SK-N-SH (cell line): Measurements from ENCODE around the gene MRM2. TPM values are rescaled to one million over a fixed set of nuclear protein-coding genes. Genes with fewer than 3 reads are reported as not detected.
A peak's percentile ranks its signal among the peaks of the same experiment; 100 is the strongest.

Experiments used
- CTCF ChIA-PET: fragments of 300-600, 350-600 bp; formaldehyde crosslinking; extraction: SDS; loops from one replicate; lab custom pipeline; 2021; lab: Yijun Ruan, JAX
- POLR2A ChIA-PET: fragments of 350-600 bp; sonication (Branson Sonifier 250); formaldehyde crosslinking; extraction: SDS; loops from one replicate; lab custom pipeline; 2020; ENCODE audit warnings: antibody characterized with exemption, inconsistent platforms; lab: Yijun Ruan, JAX
- DNase-seq: peaks from one replicate; pipeline ENCODE4 v3.0.0; 2012
- H2AFZ ChIP-seq: fragments of 200-600 bp; sonication (generic); 2 replicates; pipeline ENCODE4 v1.8.1; 2016; ENCODE audit warnings: antibody characterized with exemption, mild to moderate bottlenecking, low read depth
- H3F3A ChIP-seq: fragments of 200-600 bp; sonication (generic); replicated peaks from 2 replicates; pipeline ENCODE3; 2016; ENCODE audit warnings: antibody characterized with exemption, mild to moderate bottlenecking; ENCODE audit not compliant: insufficient read depth
- H3K27ac ChIP-seq, 2 experiments: fragments of 200-500 bp in 1 of 2; fragments of 200-600 bp in 1 of 2; sonication (Bioruptor generic) in 1 of 2; sonication (generic), shearing (Covaris generic) in 1 of 2; 2 replicates each; pipeline versions ENCODE4 v1.5.1 to v1.6.1; 2014 to 2016; ENCODE audit warnings: low read depth in 2 of 2, inconsistent platforms in 1 of 2, low read length in 1 of 2, mild to moderate bottlenecking in 1 of 2, mixed read lengths in 1 of 2
- H3K27me3 ChIP-seq: fragments of 200-600 bp; sonication (generic), shearing (Covaris generic); 2 replicates; pipeline ENCODE4 v1.6.1; 2016; ENCODE audit warnings: mixed run types; ENCODE audit not compliant: insufficient read depth
- H3K36me3 ChIP-seq, 2 experiments: fragments of 200-500 bp in 1 of 2; fragments of 200-600 bp in 1 of 2; sonication (Bioruptor generic) in 1 of 2; sonication (generic) in 1 of 2; replicated peaks in 1 of 2; 2 replicates each; pipeline versions ENCODE3 to v1.5.1; 2014 to 2016; ENCODE audit warnings: low read length in 1 of 2, mild to moderate bottlenecking in 1 of 2; ENCODE audit not compliant: insufficient read depth in 2 of 2, control insufficient read depth in 1 of 2
- H3K4me1 ChIP-seq, 2 experiments: fragments of 200-500 bp in 1 of 2; fragments of 200-600 bp in 1 of 2; sonication (Bioruptor generic) in 1 of 2; sonication (generic), shearing (Covaris generic) in 1 of 2; 2 replicates each; pipeline versions ENCODE4 v1.5.1 to v1.6.1; 2014 to 2016; ENCODE audit warnings: low read depth in 1 of 2, low read length in 1 of 2, mixed run types in 1 of 2; ENCODE audit not compliant: insufficient read depth in 2 of 2, control insufficient read depth in 1 of 2
- H3K4me2 ChIP-seq: fragments of 200-600 bp; sonication (generic), shearing (Covaris generic); 2 replicates; pipeline ENCODE4 v1.6.1; 2017; ENCODE audit warnings: mixed run types
- H3K4me3 ChIP-seq, 2 experiments: fragments of 200-500 bp in 1 of 2; fragments of 200-600 bp in 1 of 2; sonication (Bioruptor generic) in 1 of 2; sonication (generic), shearing (Covaris generic) in 1 of 2; 2 replicates each; pipeline versions ENCODE4 v1.5.1 to v1.8.1; 2014 to 2016; ENCODE audit warnings: low read depth in 2 of 2, inconsistent platforms in 1 of 2, low read length in 1 of 2, mild to moderate bottlenecking in 1 of 2, mixed read lengths in 1 of 2, moderate library complexity in 1 of 2
- H3K79me2 ChIP-seq: fragments of 200-600 bp; sonication (generic); 2 replicates; pipeline ENCODE4 v1.8.1; 2017; ENCODE audit warnings: mild to moderate bottlenecking; ENCODE audit not compliant: insufficient read depth
- H3K9ac ChIP-seq: fragments of 200-600 bp; sonication (generic); 2 replicates; pipeline ENCODE4 v1.6.1; 2017; ENCODE audit warnings: mixed run types
- H3K9me2 ChIP-seq: fragments of 200-600 bp; sonication (generic); 2 replicates; pipeline ENCODE4 v1.6.1; 2017; ENCODE audit warnings: mixed run types
- H3K9me3 ChIP-seq: fragments of 200-600 bp; sonication (generic); 2 replicates; pipeline ENCODE4 v1.6.1; 2017; ENCODE audit warnings: mixed run types, mild to moderate bottlenecking, moderate library complexity
- H4K20me1 ChIP-seq: fragments of 200-600 bp; sonication (generic); 2 replicates; pipeline ENCODE4 v1.6.1; 2017; ENCODE audit warnings: mild to moderate bottlenecking, mixed run types; ENCODE audit not compliant: insufficient read depth
- CHD2 ChIP-seq: fragments of 150-350 bp; IDR thresholded peaks from 2 replicates; pipeline ENCODE4 v1.6.1; 2018; ENCODE audit warnings: low read length; ENCODE audit not compliant: partially characterized antibody
- EP300 ChIP-seq, 2 experiments: IDR thresholded peaks; 2 replicates each; pipeline versions ENCODE4 v1.4.0 to v1.6.1; 2012; ENCODE audit warnings: borderline replicate concordance in 1 of 2, low read depth in 1 of 2, low read length in 1 of 2
- FOXJ3 ChIP-seq: sonication (generic); formaldehyde crosslinking; IDR thresholded peaks from 2 replicates; pipeline ENCODE4 v1.5.1; 2020; ENCODE audit warnings: mild to moderate bottlenecking, missing genetic modification reagents
- FOXM1 ChIP-seq: IDR thresholded peaks from 2 replicates; pipeline ENCODE4 v1.4.0; 2012; ENCODE audit warnings: low read depth, mild to moderate bottlenecking
- GABPA ChIP-seq: IDR thresholded peaks from 2 replicates; pipeline ENCODE4 v1.4.0; 2012; ENCODE audit warnings: low read depth, mild to moderate bottlenecking
- GATA2 ChIP-seq: sonication (generic); formaldehyde crosslinking; IDR thresholded peaks from 2 replicates; pipeline ENCODE4 v1.5.0; 2020; ENCODE audit warnings: mild to moderate bottlenecking, missing genetic modification reagents
- IRF3 ChIP-seq: fragments of 150-350 bp; IDR thresholded peaks from 2 replicates; pipeline ENCODE4 v1.6.1; 2016; ENCODE audit warnings: mild to moderate bottlenecking, low read depth, low read length
- MXI1 ChIP-seq: IDR thresholded peaks from 2 replicates; pipeline ENCODE4 v1.6.1; 2012; ENCODE audit warnings: mild to moderate bottlenecking, low read depth, low read length, improper control_type of control experiment
- RAD21 ChIP-seq: IDR thresholded peaks from 2 replicates; pipeline ENCODE4 v1.6.1; 2012; ENCODE audit warnings: mild to moderate bottlenecking, low read length
- RCOR1 ChIP-seq: fragments of 150-350 bp; IDR thresholded peaks from 2 replicates; pipeline ENCODE4 v1.6.1; 2017; ENCODE audit warnings: antibody characterized with exemption, low read length
- REST ChIP-seq: IDR thresholded peaks from 2 replicates; pipeline ENCODE4 v1.6.1; 2012; ENCODE audit warnings: mild to moderate bottlenecking, low read depth, low read length, moderate library complexity
- RFX5 ChIP-seq: IDR thresholded peaks from 2 replicates; pipeline ENCODE4 v1.6.1; 2012; ENCODE audit warnings: mild to moderate bottlenecking, improper control_type of control experiment, low read length
- RXRA ChIP-seq: IDR thresholded peaks from 2 replicates; pipeline ENCODE4 v1.4.0; 2012; ENCODE audit warnings: low read depth, mild to moderate bottlenecking, borderline replicate concordance
- SMC3 ChIP-seq: IDR thresholded peaks from 2 replicates; pipeline ENCODE4 v1.6.1; 2012; ENCODE audit warnings: low read depth, low read length, improper control_type of control experiment
- TEAD4 ChIP-seq: IDR thresholded peaks from 2 replicates; pipeline ENCODE4 v1.4.0; 2012; ENCODE audit warnings: mild to moderate bottlenecking, borderline replicate concordance; ENCODE audit not compliant: insufficient read depth
- YY1 ChIP-seq: IDR thresholded peaks from 2 replicates; pipeline ENCODE4 v1.4.0; 2012; ENCODE audit warnings: low read depth, mild to moderate bottlenecking
- WGBS: methylation state at CpG from one replicate; pipeline ENCODE4 v1.1.6; 2017; ENCODE audit warnings: low lambda C conversion rate; 5-methylcytosine and 5-hydroxymethylcytosine counted together
- polyA plus RNA-seq, 3 experiments: library from polyadenylated mRNA; depleted of rRNA; stranded (reverse); fragments of >200 nt; gene quantifications; 2 replicates each; pipeline ENCODE4 v1.2.3, GENCODE V29; 2012
- TF ChIP-seq, protein P1 (sequence below): IDR thresholded peaks from 2 replicates; pipeline ENCODE4 v1.4.0; 2012; ENCODE audit warnings: low read depth, borderline replicate concordance
- TF ChIP-seq, protein P2 (sequence below): IDR thresholded peaks from 2 replicates; pipeline ENCODE4 v1.4.0; 2012; ENCODE audit warnings: low read depth, borderline replicate concordance

The MRM2 gene
- polyA plus RNA-seq, 1 of the 3 experiments (the other 2 are of a cell fraction) = 30.7 TPM

GRCh38 chr7:2195400-2196246 is 46.4 kb downstream of the MRM2 start:
- Histone ChIP-seq H3F3A (no peaks in the 10 kb centered on the region), H3K9me3 (peaks cover 6% of the 10 kb centered on the region; the same call in 1 of the 2 replicates), H3K27me3 (no peaks in the 10 kb centered on the region), H3K79me2 (no peaks in the 10 kb centered on the region), H2AFZ (no peak overlapping the region), H3K4me3 (peak overlapping the region in 1 of 2 experiments; percentile 7; a peak in 1 of 4 replicates), H4K20me1 (no peaks in the 10 kb centered on the region), H3K36me3 (peaks cover 23 to 39% of the 10 kb centered on the region in 2 experiments), H3K4me1 (peaks cover 0 to 15% of the 10 kb centered on the region in 2 experiments; a peak in 1 of 4 replicates), H3K4me2 (no peak overlapping the region), H3K9ac (no peak overlapping the region), H3K9me2 (no peaks in the 10 kb centered on the region), H3K27ac (no peak overlapping the region)
- ChIA-PET CTCF (interaction anchor here (0.9 to 4.0 kb wide), 10 partner anchors 7 to 617 kb away, joined by 3 to 24 read pairs (median 4); no protein-coding TSS in a partner anchor), POLR2A (no interaction called here)
- no peak for DNase-seq
- no peak for TF ChIP-seq RXRA
- TF ChIP-seq RFX5 = no peak
- no peak for TF ChIP-seq MXI1
- TF ChIP-seq TEAD4 = no peak
- TF ChIP-seq GABPA = no peak
- no peak for TF ChIP-seq GATA2 (CRISPR knock-in tag)
- TF ChIP-seq, protein P1, sequence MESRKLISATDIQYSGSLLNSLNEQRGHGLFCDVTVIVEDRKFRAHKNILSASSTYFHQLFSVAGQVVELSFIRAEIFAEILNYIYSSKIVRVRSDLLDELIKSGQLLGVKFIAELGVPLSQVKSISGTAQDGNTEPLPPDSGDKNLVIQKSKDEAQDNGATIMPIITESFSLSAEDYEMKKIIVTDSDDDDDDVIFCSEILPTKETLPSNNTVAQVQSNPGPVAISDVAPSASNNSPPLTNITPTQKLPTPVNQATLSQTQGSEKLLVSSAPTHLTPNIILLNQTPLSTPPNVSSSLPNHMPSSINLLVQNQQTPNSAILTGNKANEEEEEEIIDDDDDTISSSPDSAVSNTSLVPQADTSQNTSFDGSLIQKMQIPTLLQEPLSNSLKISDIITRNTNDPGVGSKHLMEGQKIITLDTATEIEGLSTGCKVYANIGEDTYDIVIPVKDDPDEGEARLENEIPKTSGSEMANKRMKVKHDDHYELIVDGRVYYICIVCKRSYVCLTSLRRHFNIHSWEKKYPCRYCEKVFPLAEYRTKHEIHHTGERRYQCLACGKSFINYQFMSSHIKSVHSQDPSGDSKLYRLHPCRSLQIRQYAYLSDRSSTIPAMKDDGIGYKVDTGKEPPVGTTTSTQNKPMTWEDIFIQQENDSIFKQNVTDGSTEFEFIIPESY = no peak
- no peak for TF ChIP-seq SMC3
- no peak for TF ChIP-seq IRF3
- TF ChIP-seq FOXJ3 (CRISPR knock-in tag) = no peak
- no peak for TF ChIP-seq YY1
- TF ChIP-seq, protein P2, sequence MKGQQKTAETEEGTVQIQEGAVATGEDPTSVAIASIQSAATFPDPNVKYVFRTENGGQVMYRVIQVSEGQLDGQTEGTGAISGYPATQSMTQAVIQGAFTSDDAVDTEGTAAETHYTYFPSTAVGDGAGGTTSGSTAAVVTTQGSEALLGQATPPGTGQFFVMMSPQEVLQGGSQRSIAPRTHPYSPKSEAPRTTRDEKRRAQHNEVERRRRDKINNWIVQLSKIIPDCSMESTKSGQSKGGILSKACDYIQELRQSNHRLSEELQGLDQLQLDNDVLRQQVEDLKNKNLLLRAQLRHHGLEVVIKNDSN = no peak
- no peak for TF ChIP-seq CHD2
- no peak for TF ChIP-seq REST
- no peak for TF ChIP-seq RCOR1
- TF ChIP-seq FOXM1 = no peak
- TF ChIP-seq EP300 (IDR thresholded peaks at IDR 0.05; ENCODE audit: borderline replicate concordance in 1 of 2, low read depth in 1 of 2, low read length in 1 of 2) = no peak
- no peak for TF ChIP-seq RAD21
- 94% methylated on average over 10 of the region's 13 CpGs for WGBS
